Retinal pigment epithelial cell (primary cell): ENCODE measurements around the gene SPACDR.

ENCODE experiments used
- DNase-seq: peaks from one replicate; pipeline ENCODE4 v3.0.0-alpha.2; 2010; ENCODE audit warnings: low read depth
- H3K4me3 ChIP-seq: 2 replicates; pipeline ENCODE4 v1.5.1; 2011; ENCODE audit warnings: mild to moderate bottlenecking, low read length, control low read depth, moderate library complexity
- CTCF ChIP-seq: conservative IDR thresholded peaks from 2 replicates; pipeline ENCODE4 v1.5.1; 2011; ENCODE audit warnings: low read depth, low read length, control low read depth, inconsistent platforms

Gene SPACDR

GRCh38 chr7:100435401-100436304, 28.4 kb downstream of the SPACDR start:
- TF ChIP-seq CTCF = no peak
- H3K4me3 ChIP-seq = peak overlapping the region; percentile 83
- DNase-seq = no peak

DNA sequence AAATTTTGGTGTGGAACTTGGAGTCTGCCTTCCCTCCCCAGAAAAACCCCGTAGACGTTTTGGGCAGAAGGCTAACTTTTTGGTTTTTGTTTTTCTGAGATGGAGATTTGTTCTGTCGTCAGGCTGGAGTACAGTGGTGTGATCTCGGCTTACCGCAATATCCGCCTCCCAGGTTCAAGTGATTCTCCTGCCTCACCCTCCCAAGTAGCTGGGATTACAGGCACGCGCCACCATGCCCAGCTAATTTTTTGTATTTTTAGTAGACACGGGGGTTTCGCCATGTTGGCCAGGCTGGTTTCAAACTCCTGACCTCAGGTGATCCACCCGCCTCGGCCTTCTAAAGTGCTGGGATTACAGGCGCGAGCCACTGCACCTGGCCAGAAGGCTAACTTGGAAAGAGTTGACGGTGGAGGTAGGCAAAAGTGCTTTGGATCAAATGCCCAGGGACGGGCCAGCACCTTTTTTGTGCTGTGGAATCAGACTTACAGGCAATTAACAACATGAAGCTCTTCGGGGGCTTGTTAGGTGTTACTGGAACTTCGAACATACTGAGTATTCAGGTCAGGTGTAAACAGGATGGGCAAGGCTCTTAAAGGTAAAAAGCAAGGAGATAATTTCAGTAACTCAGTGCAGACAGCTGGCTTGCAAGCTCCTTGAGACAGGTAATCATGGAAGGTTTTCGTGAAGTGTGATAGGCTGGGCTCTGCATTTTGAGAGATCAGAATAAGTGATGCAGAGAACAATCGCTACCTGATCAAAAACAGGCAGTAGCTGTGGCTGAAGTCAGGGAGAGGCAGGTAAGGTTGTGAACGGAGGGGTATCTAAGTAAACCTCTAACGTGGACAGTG, 29.5 kb downstream of the SPACDR start:
- no peak for TF ChIP-seq CTCF
- DNase-seq = no peak
- H3K4me3 ChIP-seq = peak overlapping the region; percentile 83

DNA sequence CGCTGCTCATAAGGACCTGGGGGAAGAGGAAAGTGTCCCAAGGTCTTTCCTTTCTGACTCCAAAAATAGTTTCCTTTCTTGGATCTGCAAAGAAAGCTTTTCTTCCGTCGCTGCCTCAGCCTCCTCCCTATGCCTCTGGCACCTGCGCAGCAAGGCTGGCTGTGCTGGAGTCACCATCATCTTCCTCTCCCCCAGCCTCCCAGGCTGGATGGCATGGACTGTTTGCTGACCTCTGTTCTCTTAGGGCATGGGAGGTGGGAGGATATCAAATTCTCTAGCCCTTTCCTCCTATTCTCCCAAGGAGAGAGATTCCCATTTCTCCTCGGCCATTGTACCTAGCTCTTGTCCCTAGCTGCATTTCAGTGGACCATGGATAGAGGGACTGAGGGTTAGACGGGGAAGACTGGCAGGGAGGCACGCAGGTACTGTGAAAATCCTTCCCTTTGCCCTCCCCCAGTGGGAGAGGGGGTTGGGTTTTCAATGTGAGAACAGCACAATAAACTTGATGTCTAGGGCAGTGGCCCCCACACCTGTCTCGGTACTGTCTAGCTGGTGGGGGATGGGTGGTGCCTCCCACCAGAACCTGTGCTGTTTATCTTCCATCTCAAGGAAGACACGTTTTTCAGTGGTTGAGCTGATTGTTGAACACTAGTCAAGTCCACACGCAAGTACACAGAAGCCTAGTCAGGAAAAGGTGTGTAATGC, 30.3 kb downstream of the SPACDR start:
- no peak for TF ChIP-seq CTCF
- no peak overlapping the region for H3K4me3 ChIP-seq
- no peak for DNase-seq

GRCh38 chr7:100433276-100433591, 30.8 kb downstream of the SPACDR start:
- TF ChIP-seq CTCF = no peak
- H3K4me3 ChIP-seq = no peak overlapping the region
- no peak for DNase-seq

DNA sequence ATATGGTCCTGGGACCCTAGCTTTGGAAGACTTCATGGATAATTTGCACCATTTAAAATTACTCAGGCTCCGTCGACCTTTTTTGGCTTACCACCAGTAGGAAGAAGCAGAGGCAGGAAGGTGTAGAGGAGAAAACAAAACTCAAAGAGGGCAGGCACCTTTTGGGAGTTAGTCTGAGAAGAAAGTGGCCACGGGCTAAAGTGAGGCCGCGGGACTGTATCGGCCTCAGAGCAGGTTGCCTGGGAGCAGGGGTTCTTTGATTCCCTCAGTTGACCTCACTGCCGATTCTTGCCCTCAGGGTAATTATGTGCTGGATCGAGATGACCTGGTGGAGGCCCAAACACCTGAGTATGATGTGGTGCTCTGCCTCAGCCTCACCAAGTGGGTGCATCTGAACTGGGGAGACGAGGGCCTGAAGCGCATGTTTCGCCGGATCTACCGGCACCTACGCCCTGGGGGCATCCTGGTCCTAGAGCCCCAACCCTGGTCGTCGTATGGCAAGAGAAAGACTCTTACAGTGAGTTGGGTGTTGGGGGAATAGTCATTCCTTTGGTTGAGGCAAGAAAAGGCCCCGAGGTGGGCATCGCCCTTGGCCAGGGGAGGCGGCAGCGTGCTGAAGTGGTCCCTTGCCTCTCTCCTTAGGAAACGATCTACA, 31.3 kb downstream of the SPACDR start:
- DNase-seq = no peak
- TF ChIP-seq CTCF = no peak
- H3K4me3 ChIP-seq = no peak overlapping the region

GRCh38 chr7:100432053-100432452, 32.0 kb downstream of the SPACDR start:
- H3K4me3 ChIP-seq = no peak overlapping the region
- no peak for TF ChIP-seq CTCF

More at GRCh38 chr7:100432053-100432452, 32.0 kb downstream of the SPACDR start:
- no peak for DNase-seq
